Breast epithelium (tissue), 3 donors: Measurements from ENCODE around the gene HOXB13.

Source experiments
- CTCF ChIP-seq, 3 donors: fragments of 450-650 bp; IDR thresholded peaks; one replicate each; pipeline ENCODE4 v1.5.1; 2016 to 2017; ENCODE audit warnings: antibody characterized with exemption in 3 of 3, mild to moderate bottlenecking in 3 of 3, moderate library complexity in 3 of 3
- POLR2A ChIP-seq: fragments of 450-650 bp; IDR thresholded peaks from one replicate; pipeline ENCODE4 v1.6.1; 2016; ENCODE audit warnings: antibody characterized with exemption, mild to moderate bottlenecking, moderate library complexity
- POLR2AphosphoS5 ChIP-seq, 3 donors: sonication (generic); formaldehyde crosslinking; IDR thresholded peaks; one replicate each; pipeline ENCODE4 v1.6.1; 2017; ENCODE audit warnings: antibody characterized with exemption in 3 of 3

GRCh38 chr17:48726916-48727286 lies 1.6 kb downstream of the HOXB13 start:
- no peak for TF ChIP-seq CTCF (IDR thresholded peaks at IDR 0.05)
- TF ChIP-seq POLR2A: no peak
- TF ChIP-seq POLR2AphosphoS5 (IDR thresholded peaks at IDR 0.05): no peak
